Measurements from ENCODE around the gene ABHD10.

DNA sequence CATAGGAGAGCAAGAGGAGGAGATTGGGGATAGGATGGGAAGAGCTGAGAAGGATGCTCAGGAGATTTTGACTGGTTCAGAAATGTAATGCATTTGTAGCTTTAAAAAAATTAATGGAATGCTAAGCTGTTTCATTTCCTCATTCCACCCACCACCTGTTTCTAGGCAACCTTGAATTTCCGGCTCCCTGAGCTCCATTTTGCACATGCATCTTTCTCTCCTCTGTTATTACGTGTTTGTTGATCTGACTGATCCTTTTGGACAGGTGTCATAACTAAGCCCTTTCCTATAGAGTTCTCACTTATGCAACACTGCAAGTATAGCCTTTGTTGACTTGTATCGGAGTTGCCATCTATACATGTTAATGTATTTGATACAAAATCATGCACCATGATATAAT is 60.0 kb downstream of the ABHD10 start:
- TF ChIP-seq CEBPB (IDR thresholded peaks at IDR 0.05), result no peak
- no peak for TF ChIP-seq NFIC (IDR thresholded peaks at IDR 0.05)
- no peak for TF ChIP-seq EGR1 (IDR thresholded peaks at IDR 0.05)
